HG03066 (cell line): ENCODE results near the gene DNAJB6.
"Not testable (repeated sequence)": the region's sequence is repeated elsewhere in the genome, so short reads cannot be mapped to it uniquely, and the experiment has no call there.

Source experiments
- ATAC-seq: cut with Tn5 transposase; IDR thresholded peaks from one replicate; pipeline ENCODE4 v1.9.1; 2021; ENCODE audit warnings: low read depth; ENCODE audit not compliant: unreplicated experiment

Gene DNAJB6

GRCh38 chr7:157437519-157438061 lies 100.8 kb downstream of the DNAJB6 start:
- no peak for ATAC-seq

DNA sequence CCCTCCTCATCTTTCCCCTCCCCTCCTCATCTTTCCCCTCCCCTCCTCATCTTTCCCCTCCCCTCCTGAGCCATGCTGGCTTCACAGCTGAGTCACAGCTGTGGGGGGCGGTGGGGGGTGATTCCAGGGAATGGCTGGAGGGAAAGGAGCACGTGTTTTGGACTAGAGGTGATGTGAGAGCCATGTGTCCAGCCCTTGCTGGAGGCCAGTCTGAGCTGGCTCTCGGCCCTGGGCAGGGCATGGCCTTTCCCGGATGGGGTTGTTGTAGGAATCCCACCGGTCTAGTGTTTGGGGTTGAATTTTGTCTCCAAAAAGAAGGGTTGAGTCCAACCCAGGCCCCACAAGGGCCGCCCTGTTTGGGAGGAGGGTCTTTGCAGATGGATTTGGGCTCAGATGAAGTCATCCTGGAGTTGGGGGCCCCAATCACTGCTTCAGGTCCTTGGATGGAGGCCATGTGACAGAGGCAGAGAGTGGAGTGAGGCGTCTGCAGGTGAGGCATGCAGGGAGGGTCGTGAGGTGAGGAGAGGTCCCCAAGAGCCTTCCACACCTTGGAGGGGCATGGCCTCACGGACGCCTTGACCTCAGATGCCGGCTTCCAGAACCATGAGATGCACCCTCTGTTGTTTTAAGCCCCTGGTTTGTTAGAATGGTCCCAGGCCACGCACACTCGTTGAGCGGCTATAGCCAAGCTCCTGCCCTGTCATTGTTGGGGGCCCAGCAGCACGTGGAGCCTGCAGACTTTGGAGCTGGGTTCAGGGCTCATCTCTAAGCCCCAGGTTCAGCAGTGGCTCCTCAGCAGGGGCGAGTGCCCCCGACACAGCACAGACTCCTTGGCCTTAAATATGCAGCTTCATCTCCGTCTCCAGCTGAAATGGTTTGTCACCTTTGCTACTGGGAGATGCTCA lies 101.6 kb downstream of the DNAJB6 start:
- ATAC-seq, result no peak

- ATAC-seq, result no peak
These were observed 102.3 kb downstream of the DNAJB6 start for GRCh38 chr7:157439149-157439548.

GRCh38 chr7:157439761-157440160 lies 103.0 kb downstream of the DNAJB6 start:
- ATAC-seq, result no peak

GRCh38 chr7:157440346-157441022 lies 103.7 kb downstream of the DNAJB6 start:
- ATAC-seq, result no peak

- no peak for ATAC-seq
These were observed 104.2 kb downstream of the DNAJB6 start for GRCh38 chr7:157441023-157441399.

- ATAC-seq, result no peak
These were observed 105.7 kb downstream of the DNAJB6 start for GRCh38 chr7:157442456-157442855.

DNA sequence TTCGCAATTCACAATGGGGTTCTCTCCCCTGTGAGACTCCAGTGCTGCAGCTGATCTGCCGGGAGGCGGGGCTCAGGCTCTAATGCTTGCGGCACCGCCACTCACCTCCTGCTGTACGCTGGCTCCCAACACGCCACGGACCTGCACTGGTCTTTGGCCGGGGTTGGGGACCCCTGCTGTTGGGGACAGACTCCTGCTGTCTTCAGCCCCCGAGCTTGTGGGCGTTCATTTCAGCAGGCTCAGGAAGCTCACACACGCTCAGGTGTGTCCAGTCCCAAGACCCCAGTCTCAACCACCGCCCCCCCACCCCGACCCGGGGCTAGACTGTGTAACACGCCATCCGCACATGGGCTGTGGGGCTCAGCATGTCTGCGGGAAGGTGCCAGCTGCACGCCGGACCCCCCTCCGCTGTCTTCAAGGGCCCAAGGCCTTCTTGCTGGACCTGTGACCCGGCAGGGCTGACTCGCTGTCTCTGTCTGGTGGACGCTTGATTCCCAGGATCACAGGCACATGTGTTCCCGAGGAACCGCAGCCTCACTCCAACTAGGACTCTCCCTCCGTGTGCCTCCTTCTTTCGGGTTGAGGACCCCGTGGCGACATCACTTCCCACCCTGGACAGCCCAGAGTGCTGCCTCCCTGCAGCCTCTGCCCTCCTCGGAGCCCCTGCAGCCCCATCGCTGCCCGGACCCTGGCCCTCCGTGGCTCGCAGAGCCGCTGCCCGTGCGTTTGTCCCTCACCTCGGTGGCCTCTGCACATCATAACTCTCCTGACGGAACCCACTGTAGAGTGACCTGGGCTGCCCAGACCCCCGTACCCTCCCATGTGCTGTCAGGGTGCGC lies 106.4 kb downstream of the DNAJB6 start:
- ATAC-seq, result no peak

DNA sequence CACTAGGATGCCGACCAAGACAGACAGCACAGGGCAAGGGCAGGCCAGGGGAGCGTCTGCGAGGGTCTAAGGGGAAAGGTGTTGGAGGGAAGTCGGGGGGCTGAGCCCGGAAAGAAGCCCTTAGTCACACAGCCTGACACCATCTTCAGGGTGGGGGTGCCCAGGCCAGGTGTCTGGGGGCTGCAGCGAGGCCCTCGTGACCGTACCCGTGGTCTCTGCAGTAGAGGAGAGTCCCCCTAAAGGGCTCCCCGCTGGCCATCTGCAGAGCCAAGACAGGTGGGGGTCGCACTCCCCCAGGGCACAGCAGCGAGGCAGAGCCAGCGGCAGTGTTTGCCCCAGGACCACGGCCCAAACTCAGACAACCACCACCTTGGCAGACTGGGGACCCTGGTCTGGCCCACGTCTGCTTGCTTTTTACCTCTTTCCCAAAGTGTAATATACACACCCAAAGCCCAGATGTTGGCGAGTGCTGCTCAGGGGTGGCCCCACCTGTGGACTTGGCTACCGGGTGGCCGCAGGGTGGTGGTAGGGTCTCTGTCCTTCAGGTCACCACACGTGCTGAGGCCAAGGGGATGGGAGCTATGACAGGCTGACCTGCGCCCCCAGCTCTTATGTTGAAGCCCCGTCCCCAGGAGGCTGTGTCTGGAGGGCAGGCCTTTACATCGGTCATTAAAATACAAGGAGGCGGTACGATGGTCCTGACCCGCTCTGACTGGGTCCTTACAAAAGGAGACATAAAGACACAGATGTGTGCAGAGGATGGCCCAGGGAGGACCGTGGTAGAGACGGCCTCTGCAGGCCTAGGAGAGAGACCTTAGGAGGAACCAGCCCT lies 107.4 kb downstream of the DNAJB6 start:
- ATAC-seq, result no peak

GRCh38 chr7:157444843-157445135 lies 108.0 kb downstream of the DNAJB6 start:
- no peak for ATAC-seq

DNA sequence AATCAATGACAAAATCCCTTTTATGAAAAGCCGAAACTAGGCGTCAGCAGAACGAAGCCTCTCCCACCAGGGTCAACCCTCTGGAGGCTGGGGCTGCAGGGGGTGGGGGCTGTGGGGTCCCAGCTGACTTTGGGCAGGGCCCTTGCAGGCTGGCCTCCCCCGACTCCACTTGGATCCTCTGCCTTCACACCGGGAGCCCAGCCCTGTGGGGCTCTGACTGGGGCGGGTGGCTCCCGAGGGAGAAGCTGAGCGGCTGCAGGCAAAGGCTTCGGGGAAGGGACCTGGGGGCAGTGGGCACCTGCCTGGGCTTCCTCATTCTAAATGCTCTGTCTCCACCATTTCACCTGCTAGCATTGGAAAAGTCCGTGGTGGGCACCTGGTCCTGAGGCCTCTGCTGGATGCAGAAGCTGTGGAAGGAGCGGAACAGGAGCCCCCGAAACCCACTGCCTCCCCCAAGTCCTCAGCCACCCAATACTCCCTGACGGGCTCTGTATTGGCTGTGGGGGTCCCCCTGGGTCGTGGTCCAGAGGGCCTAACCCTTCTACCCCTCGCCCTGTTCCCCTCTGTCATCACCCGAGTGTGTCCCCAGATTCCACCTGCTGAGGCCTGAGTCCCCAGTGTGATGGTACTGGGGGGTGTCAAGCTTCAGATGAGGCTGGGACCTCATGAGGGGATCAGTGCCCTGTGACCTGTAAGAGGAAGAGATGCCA lies 108.6 kb downstream of the DNAJB6 start:
- no peak for ATAC-seq

DNA sequence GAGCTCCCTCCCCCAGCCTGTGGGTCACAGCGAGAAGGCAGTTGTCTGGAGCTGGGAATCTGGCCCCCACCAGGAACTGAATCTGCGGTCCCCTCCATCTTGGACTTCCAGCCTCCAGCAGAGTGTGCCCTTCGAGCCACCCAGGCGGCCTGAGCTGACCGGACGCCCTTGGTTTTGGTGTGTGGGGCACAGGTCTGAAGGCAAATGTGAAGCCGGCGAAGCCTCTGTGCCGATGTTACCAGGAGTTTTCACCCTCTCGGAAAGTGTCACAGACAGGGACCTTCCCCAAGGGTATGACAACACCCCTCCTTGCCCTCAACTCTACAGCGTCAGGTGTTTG lies 109.1 kb downstream of the DNAJB6 start:
- ATAC-seq, result no peak

DNA sequence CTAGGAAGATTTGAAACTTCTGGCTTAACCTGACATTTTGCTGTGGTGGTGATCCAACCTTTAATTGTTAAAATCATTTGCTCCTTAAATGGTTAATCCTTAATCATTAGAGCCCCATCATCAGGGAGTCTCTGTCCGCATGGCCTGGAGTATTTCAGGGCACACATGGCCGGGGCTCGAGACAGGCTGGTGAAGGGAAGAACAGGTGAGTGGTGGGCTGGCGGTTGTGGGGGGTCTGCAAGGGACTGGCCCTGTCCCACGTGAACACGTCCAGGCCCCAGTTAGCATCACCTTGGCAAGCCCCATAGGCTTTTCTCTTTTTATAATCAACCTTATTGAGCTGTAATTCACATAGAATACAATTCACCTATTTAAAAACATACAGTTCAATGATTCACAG lies 109.5 kb downstream of the DNAJB6 start:
- ATAC-seq, result no peak

DNA sequence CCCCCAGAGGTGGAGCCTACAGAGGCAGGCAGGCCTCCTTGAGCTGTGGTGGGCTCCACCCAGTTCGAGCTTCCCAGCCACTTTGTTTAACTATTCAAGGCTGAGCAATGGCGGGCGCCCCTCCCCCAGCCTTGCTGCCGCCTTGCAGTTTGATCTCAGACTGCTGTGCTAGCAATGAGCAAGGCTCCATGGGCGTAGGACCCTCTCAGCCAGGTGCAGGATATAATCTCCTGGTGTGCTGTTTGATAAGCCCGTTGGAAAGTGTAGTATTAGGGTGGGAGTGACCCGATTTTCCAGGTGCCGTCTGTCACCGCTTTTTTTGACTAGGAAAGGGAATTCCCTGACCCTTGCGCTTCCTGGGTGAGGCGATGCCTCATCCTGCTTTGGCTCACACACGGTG lies 117.2 kb downstream of the DNAJB6 start:
- ATAC-seq, result not testable (repeated sequence)

DNA sequence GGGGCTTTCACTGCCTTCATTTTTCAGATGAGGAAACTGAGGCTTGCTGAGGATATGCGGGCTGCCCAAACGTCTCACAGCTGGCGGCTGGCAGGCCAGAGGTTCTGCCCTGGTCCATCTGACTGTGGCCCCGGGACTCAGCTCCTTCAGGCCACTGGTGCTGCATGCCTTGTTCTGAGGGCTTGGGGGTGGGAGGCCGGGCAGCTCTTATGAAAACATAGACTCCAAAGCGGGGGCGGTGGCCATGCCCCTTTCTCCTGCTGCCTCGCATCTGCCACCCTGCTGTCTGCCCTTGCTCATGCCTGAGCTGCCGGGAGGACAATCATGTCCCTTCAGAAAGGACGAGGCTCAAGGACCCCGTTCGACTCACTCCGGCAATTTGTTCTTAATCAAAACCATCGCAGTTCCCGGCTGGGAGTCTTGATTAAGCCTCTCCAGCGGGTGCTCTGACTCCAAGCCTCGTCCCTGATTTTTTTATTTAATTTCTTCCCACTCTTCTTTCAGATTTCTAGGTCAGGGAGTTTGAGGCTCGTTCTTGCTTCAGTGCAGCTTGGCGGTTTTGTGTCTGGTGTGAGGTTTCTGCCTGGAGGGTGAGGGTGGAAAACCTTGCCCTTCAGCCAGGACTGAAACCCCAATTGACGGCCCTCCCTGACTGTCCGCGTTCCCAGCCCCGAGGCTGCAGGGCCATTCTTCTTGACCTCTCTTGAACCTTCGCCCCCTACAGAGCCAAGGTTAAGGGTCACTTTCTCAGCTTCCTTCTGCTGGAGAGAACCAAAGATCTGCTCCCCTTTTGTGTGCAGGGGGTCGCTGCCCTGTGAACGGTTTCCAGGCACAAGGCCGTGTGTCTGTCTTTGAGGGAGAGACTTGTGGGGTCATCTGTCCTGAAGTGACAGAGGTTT lies 120.8 kb downstream of the DNAJB6 start:
- no peak for ATAC-seq

GRCh38 chr7:157458254-157458633 lies 121.4 kb downstream of the DNAJB6 start:
- no peak for ATAC-seq

GRCh38 chr7:157459966-157460365 lies 123.2 kb downstream of the DNAJB6 start:
- ATAC-seq, result no peak

GRCh38 chr7:157460721-157461120 lies 123.9 kb downstream of the DNAJB6 start:
- ATAC-seq, result no peak
